Mesodermal cell (in vitro differentiated cells): ENCODE data around the gene TCERG1L.

Source experiments
- H3K27ac ChIP-seq: 2 replicates; pipeline ENCODE4 v1.7.0; 2013; ENCODE audit warnings: mild to moderate bottlenecking, low read depth, low read length, moderate library complexity; ENCODE audit not compliant: severe bottlenecking
- H3K36me3 ChIP-seq: 2 replicates; pipeline ENCODE4 v1.7.1; 2013; ENCODE audit warnings: mild to moderate bottlenecking, low read length, moderate library complexity; ENCODE audit not compliant: control insufficient read depth, insufficient read depth
- H3K4me1 ChIP-seq: one replicate; pipeline ENCODE4 v1.7.1; 2013; ENCODE audit warnings: mild to moderate bottlenecking, low read length; ENCODE audit not compliant: insufficient read depth, control insufficient read depth, poor library complexity, severe bottlenecking
- H3K4me3 ChIP-seq: 2 replicates; pipeline ENCODE4 v1.7.0; 2013; ENCODE audit warnings: low read length, control low read depth, mild to moderate bottlenecking; ENCODE audit not compliant: insufficient read depth, poor library complexity, severe bottlenecking; ENCODE audit errors: extremely low read depth
- H3K9me3 ChIP-seq: 2 replicates; pipeline ENCODE4 v1.7.1; 2013; ENCODE audit warnings: mild to moderate bottlenecking, low read length, moderate library complexity; ENCODE audit not compliant: control insufficient read depth
- WGBS, 2 experiments: methylation state at CpG; one replicate each; pipeline ENCODE4 v1.1.5; 2013; ENCODE audit warnings: missing lambda C conversion rate in 2 of 2; ENCODE audit not compliant: insufficient coverage in 2 of 2; 5-methylcytosine and 5-hydroxymethylcytosine counted together

TCERG1L gene

GRCh38 chr10:131174651-131175540 lies 136.6 kb downstream of the TCERG1L start:
- peaks cover 4% of the 10 kb centered on the region for H3K9me3 ChIP-seq
- H3K36me3 ChIP-seq, result no peaks in the 10 kb centered on the region
- H3K27ac ChIP-seq, result no peak overlapping the region
- WGBS, 2 experiments, result 90 to 91% methylated on average over 12 to 15 of the region's 15 CpGs
- H3K4me3 ChIP-seq, result no peak overlapping the region
- H3K4me1 ChIP-seq, result no peaks in the 10 kb centered on the region

- 75 to 84% methylated on average over 6 to 7 of the region's 13 CpGs for WGBS, 2 experiments
- H3K36me3 ChIP-seq, result no peaks in the 10 kb centered on the region
- H3K9me3 ChIP-seq, result peaks cover 4% of the 10 kb centered on the region
- H3K4me3 ChIP-seq, result no peak overlapping the region
- H3K4me1 ChIP-seq, result no peaks in the 10 kb centered on the region
- H3K27ac ChIP-seq, result no peak overlapping the region
Measured at GRCh38 chr10:131174211-131174565, 137.3 kb downstream of the TCERG1L start.

GRCh38 chr10:131173484-131174210 lies 137.9 kb downstream of the TCERG1L start:
- WGBS, 2 experiments, result 92 to 95% methylated on average over 10 to 11 of the region's 12 CpGs
- no peak overlapping the region for H3K27ac ChIP-seq
- H3K4me1 ChIP-seq, result no peaks in the 10 kb centered on the region
- H3K36me3 ChIP-seq, result no peaks in the 10 kb centered on the region
- H3K4me3 ChIP-seq, result no peak overlapping the region
- peaks cover 4% of the 10 kb centered on the region for H3K9me3 ChIP-seq

GRCh38 chr10:131172433-131172832 lies 139.1 kb downstream of the TCERG1L start:
- Histone ChIP-seq H3K9me3 (peaks cover 4% of the 10 kb centered on the region), H3K27ac (no peak overlapping the region), H3K36me3 (no peaks in the 10 kb centered on the region), H3K4me3 (no peak overlapping the region), H3K4me1 (no peaks in the 10 kb centered on the region)
- 91 to 95% methylated on average over 11 to 12 of the region's 14 CpGs for WGBS, 2 experiments

- Histone ChIP-seq H3K9me3 (no peaks in the 10 kb centered on the region), H3K27ac (no peak overlapping the region), H3K36me3 (no peaks in the 10 kb centered on the region), H3K4me3 (no peak overlapping the region), H3K4me1 (no peaks in the 10 kb centered on the region)
- 76 to 90% methylated on average over 3 of the region's 7 CpGs for WGBS, 2 experiments
Measured at GRCh38 chr10:131169146-131169545, 142.4 kb downstream of the TCERG1L start.

GRCh38 chr10:131168238-131168875 lies 143.2 kb downstream of the TCERG1L start:
- Histone ChIP-seq H3K27ac (no peak overlapping the region), H3K9me3 (no peaks in the 10 kb centered on the region), H3K36me3 (no peaks in the 10 kb centered on the region), H3K4me1 (no peaks in the 10 kb centered on the region), H3K4me3 (no peak overlapping the region)
- WGBS, 2 experiments, result 89 to 91% methylated on average over 12 to 17 of the region's 17 CpGs

GRCh38 chr10:131167036-131167860 lies 144.3 kb downstream of the TCERG1L start:
- Histone ChIP-seq H3K4me1 (no peaks in the 10 kb centered on the region), H3K9me3 (no peaks in the 10 kb centered on the region), H3K4me3 (no peak overlapping the region), H3K36me3 (no peaks in the 10 kb centered on the region), H3K27ac (no peak overlapping the region)
- WGBS, 2 experiments, result 81 to 87% methylated on average over 9 to 10 of the region's 13 CpGs

- Histone ChIP-seq H3K4me1 (no peaks in the 10 kb centered on the region), H3K27ac (no peak overlapping the region), H3K4me3 (no peak overlapping the region), H3K36me3 (no peaks in the 10 kb centered on the region), H3K9me3 (no peaks in the 10 kb centered on the region)
- 81 to 98% methylated on average over 5 to 9 of the region's 9 CpGs for WGBS, 2 experiments
Measured at GRCh38 chr10:131166486-131166885, 145.0 kb downstream of the TCERG1L start.

GRCh38 chr10:131165092-131165491 lies 146.4 kb downstream of the TCERG1L start:
- no peak overlapping the region for H3K4me3 ChIP-seq
- H3K36me3 ChIP-seq, result no peaks in the 10 kb centered on the region
- no peak overlapping the region for H3K27ac ChIP-seq
- no peaks in the 10 kb centered on the region for H3K4me1 ChIP-seq
- 90 to 100% methylated on average over 4 of the region's 7 CpGs for WGBS, 2 experiments
- no peaks in the 10 kb centered on the region for H3K9me3 ChIP-seq
